ENCODE measurements around the gene BLID.

- TF ChIP-seq EZH2 (IDR thresholded peaks at IDR 0.05; ENCODE audit: insufficient read depth, poor library complexity, severe bottlenecking) (no peak), EZH2phosphoT487 (IDR thresholded peaks at IDR 0.05; ENCODE audit: insufficient read depth, low read depth) (no peak)
These were observed 47.2 kb downstream of the BLID start for GRCh38 chr11:122068837-122069236.

Data from GM23248 (cell line).